NCI-H748 (cell line): ENCODE results near the gene ANKRD11.
"Not testable (repeated sequence)": the region's sequence is repeated elsewhere in the genome, so short reads cannot be mapped to it uniquely, and the experiment has no call there.

Source experiments
- DNase-seq: peaks from one replicate; lab custom pipeline; 2025; ENCODE audit not compliant: unreplicated experiment; lab: John Stamatoyannopoulos, UW

ANKRD11 gene

GRCh38 chr16:89248196-89248982, 242.0 kb downstream of the ANKRD11 start:
- DNase-seq: no peak

- not testable (repeated sequence) for DNase-seq
Observed at GRCh38 chr16:89247734-89248075, 242.7 kb downstream of the ANKRD11 start.

- peak; percentile 78 for DNase-seq
Observed at GRCh38 chr16:89246903-89247733, 243.2 kb downstream of the ANKRD11 start.

GRCh38 chr16:89246383-89246902, 243.9 kb downstream of the ANKRD11 start:
- peak; percentile 10 for DNase-seq

GRCh38 chr16:89244754-89245153, 245.6 kb downstream of the ANKRD11 start:
- DNase-seq: no peak

GRCh38 chr16:89244264-89244663, 246.1 kb downstream of the ANKRD11 start:
- DNase-seq: not testable (repeated sequence)

- no peak for DNase-seq
Observed at GRCh38 chr16:89243664-89244063, 246.7 kb downstream of the ANKRD11 start.

GRCh38 chr16:89242795-89243200, 247.6 kb downstream of the ANKRD11 start:
- peak; percentile 56 for DNase-seq

GRCh38 chr16:89241187-89242007, 249.0 kb downstream of the ANKRD11 start:
- peak; percentile 71 for DNase-seq

GRCh38 chr16:89237733-89238132, 252.6 kb downstream of the ANKRD11 start:
- DNase-seq: no peak

- DNase-seq: no peak
Observed at GRCh38 chr16:89233678-89234490, 256.5 kb downstream of the ANKRD11 start.

GRCh38 chr16:89232107-89232506, 258.3 kb downstream of the ANKRD11 start:
- DNase-seq: no peak

- DNase-seq: peak; percentile 20
Observed at GRCh38 chr16:89230255-89230654, 260.1 kb downstream of the ANKRD11 start.

GRCh38 chr16:89224665-89225064, 265.7 kb downstream of the ANKRD11 start:
- no peak for DNase-seq

- DNase-seq: no peak
Observed at GRCh38 chr16:89222931-89223330, 267.4 kb downstream of the ANKRD11 start.

- DNase-seq: no peak
Observed at GRCh38 chr16:89221604-89222003, 268.8 kb downstream of the ANKRD11 start.

GRCh38 chr16:89219365-89219764, 271.0 kb downstream of the ANKRD11 start:
- no peak for DNase-seq
